ENCODE results near the gene RILPL1.

GRCh38 chr12:123491481-123491880 lies 42.0 kb downstream of the RILPL1 start:
- TF ChIP-seq EZH2phosphoT487 (IDR thresholded peaks at IDR 0.05; ENCODE audit: borderline replicate concordance, low read length), result no peak
- TF ChIP-seq, protein P1, sequence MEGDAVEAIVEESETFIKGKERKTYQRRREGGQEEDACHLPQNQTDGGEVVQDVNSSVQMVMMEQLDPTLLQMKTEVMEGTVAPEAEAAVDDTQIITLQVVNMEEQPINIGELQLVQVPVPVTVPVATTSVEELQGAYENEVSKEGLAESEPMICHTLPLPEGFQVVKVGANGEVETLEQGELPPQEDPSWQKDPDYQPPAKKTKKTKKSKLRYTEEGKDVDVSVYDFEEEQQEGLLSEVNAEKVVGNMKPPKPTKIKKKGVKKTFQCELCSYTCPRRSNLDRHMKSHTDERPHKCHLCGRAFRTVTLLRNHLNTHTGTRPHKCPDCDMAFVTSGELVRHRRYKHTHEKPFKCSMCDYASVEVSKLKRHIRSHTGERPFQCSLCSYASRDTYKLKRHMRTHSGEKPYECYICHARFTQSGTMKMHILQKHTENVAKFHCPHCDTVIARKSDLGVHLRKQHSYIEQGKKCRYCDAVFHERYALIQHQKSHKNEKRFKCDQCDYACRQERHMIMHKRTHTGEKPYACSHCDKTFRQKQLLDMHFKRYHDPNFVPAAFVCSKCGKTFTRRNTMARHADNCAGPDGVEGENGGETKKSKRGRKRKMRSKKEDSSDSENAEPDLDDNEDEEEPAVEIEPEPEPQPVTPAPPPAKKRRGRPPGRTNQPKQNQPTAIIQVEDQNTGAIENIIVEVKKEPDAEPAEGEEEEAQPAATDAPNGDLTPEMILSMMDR (conservative IDR thresholded peaks at IDR 0.05; ENCODE audit: low read depth, low read length), result no peak

All from PC-3 (cell line).